HG03460 (cell line): ENCODE data around the gene TM9SF3.

Source experiments
- ATAC-seq: cut with Tn5 transposase; IDR thresholded peaks from one replicate; pipeline ENCODE4 v1.9.1; 2021; ENCODE audit not compliant: unreplicated experiment

The TM9SF3 gene

DNA sequence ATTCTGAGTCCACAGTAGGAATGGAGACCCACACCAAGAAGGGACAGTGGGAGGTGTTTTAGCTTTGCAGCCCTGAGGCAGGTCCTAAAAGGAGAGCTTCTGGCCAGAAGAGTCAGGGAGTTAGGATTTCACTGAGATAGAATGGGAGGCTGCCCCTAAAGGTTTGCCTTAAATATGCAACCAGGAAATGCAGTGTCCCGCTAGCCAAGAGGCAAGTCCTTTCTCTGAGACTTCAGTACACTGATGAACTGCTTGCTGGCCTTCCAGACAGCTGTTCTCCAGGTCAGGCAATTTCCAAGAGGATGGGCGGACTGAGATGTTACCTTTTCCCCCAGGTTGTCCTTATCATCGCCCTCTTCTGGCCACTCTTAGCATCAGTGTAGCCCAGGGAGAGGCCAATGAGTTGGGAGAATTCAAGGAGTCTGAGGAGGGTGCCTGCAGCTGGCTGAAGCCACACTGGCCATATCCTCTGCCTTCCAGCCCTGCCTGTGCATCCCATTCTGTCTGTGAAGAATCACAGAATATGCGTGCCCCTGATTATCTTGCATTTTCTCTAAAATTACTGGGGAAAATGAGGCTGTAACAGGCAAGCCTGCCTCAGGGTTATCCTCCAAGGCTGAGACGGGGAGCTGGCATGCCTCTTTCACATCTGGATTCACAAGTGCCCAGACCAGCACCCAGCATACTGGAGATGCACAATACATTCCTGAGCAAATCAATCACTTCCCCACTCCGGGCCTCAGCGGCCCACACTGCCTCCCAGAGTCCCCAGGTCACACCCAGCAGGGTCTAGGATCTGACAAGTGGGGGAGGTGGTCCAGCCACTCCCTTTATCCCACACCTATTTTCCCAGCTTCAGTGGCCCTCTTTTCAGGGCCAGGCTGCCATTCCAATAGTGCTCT, 75.5 kb downstream of the TM9SF3 start:
- no peak for ATAC-seq

DNA sequence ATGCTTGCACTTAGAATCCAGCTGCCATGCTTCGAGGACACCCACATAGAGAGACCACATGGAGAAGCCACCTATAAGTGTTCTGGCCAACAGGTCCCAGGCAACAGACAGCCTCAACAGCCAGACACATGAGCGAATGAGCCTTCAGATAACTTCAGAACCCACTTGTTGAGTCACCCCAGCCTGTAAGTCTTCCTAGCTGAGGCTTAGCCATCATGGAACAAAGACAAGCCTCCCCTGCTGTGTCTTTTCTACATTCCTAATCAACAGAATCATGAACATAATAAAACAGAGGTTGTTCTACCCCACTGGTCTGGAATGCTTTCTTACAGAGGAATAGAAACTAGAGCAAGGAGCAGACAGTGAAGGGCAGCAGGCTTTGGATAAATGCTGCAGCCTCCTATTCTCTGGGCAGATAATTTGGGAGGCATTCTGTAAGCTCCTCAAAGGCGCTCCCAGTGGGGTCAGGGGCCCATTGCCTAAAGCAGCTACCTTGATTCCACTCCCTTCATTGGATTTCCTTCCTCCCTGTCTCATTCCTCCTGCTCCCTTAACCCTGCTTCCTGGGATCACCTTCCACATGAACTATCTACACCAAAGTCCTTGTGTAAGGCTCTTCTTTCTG, 77.7 kb downstream of the TM9SF3 start:
- ATAC-seq: no peak

DNA sequence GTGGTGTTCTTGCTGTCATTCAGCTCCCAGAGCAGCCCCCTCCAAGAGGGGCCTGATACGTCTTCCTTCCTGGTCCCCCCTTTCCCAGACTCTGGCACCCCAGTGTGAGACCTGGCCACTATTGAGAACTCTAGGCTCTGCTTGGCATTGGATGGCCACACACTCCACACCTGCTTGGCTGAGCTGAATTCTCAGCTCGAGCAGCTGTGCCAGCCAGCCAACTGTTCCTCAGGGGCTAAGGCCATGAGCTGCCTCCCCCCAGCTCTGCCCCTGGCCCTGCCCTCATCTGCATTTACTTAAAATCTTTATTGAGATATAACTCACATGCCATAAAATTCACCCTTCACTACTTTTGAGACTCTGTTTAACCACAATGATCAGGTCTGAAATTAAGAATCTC, 79.8 kb downstream of the TM9SF3 start:
- ATAC-seq: no peak

DNA sequence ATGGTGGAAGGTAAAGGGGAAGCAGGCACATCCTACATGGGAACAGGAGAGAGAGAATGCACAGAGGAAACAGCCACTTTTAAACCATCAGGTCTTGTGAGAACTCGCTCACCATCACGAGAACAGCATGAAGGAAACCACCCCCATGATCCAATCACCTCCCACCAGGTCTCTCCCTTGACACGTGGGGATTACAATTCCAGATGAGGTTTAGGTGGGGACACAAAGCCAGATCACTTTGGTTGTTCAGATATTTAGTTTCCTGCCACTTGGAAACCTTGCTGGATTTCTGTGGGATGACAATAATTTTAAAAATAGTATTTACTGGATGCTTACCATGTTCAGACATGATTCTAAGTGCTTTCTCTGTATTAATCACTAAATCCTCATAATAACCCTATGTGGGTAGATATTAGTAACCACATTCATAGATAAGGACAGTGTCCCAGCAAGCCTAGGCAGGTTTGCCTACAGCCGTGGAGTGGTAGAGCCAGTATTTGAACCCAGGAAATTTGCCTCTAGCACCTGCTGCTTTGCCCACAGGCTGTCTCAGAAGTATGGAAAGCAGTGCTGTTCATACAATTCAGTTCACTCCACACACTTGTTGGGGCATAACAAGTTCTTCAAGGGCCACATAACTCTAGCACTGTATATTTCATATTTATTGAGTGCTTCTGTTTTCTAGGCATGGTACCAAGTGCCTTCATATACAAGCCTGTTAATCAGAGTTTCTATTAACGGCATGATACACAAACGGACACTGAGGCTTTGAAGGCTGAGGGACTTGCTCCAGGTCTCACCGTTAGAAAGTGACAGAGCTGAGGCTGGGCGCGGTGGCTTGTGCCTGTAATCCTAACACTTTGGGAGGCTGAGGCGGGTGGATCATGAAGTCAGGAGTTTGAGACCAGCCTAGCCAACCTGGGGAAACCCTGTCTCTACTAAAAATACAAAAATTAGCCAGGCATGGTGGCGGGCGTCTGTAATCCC, 81.4 kb downstream of the TM9SF3 start:
- no peak for ATAC-seq

DNA sequence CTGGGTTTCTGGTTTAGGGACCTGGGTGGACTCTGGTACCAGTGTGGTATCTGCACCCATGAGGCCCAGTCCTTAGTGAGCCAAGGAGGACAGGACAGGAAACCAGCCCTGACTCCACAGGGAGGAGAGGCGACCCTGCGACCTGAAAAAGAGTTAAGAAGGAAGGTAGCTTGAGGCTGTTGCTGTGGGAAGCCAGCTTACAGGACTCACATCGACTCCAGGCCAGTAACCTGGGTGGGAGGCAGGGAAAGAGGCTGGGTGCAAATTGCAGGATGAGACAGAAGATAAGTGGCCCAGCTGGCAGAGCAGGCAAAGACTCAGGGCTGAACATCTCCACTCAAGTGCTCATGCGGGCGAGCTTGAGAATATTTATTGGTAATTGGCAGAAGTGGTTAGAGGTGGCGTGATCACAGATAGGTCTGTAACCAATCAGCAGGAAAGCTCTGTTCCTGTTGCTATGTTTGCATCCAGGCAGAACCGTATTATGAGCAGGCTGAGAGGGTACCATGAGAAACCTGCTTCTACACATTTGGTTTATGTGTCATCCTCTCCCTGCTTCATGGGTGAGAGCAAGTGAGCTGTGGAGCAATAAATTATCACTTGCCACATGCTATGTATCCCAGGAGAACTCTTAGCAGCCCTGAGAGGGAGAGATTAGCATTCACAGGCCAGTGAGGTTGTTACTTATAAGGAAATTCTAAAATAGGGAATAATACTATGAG, 84.1 kb downstream of the TM9SF3 start:
- no peak for ATAC-seq

DNA sequence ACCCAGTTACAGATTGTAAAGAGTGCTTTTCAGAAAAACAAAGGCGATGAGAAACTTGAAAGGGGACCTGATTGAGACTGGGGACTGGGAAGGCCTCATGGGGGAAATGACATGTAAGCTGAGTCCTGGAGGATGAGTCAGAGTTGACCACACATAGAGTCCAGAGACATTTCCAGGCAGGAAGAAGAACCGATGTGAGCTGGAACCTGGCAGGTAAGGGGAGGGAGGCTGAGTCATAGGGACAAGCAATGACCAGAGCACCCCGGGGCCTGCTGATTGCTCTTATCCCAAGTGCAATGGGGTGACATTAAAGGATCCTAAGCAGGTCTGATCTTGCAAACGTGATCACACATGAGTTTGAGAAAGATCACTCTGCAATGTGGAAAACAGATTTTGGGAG, 84.8 kb downstream of the TM9SF3 start:
- no peak for ATAC-seq

DNA sequence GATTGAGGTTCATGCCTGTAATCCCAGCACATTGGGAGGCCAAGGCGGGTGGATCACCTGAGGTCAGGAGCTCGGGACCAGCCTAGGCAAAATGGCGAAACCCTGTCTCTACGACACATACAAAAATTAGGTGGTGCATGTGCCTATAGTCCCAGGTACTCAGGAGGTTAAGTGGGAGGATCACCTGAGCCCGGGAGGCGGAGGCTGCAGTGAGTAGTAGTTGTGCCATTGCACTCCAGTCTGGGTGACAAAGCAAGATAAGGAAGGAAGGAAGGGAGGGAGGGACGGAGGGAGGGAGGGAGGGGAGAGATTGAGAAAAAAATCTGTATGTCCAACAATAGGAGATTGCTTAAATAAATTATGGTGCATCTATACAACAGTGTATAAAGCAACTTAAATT, 86.3 kb downstream of the TM9SF3 start:
- no peak for ATAC-seq

DNA sequence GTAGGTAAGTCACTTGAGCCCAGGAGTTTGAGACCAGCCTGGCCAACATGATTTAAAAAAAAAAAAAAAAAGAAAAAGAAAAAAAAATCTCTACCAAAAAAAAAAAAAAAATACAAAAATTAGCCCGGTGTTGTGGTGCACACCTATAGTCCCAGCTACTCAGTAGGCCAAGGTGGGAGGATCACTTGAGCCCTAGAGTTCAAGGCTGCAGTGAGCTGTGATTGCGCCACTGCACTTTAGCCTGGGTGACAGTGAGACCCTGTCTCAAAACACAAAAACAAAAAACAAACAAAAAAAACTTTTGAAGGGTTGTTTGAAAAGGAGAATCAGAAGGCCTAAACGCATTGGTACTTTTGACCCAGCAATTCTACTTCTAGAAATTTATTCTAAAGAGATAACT, 86.8 kb downstream of the TM9SF3 start:
- ATAC-seq: no peak

DNA sequence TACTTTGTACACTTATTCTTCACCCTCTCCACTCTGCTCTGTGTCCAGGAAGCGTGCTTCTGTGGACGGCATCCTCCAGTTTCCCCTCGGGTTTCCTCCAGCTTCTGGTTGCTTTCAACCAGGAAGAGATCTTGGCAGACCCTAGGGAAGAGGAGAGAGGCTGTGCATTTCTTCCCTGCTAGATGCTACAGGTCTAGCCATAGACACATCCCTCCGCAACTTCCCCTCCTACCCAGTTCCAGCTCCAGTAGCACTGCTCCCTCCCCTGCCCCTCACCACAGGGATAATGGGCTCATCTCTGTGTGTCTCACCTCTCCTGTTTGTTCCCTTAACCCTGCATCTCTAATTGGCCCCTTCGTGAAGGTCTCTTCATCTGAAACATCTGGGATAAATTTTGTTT, 89.4 kb downstream of the TM9SF3 start:
- ATAC-seq: no peak

DNA sequence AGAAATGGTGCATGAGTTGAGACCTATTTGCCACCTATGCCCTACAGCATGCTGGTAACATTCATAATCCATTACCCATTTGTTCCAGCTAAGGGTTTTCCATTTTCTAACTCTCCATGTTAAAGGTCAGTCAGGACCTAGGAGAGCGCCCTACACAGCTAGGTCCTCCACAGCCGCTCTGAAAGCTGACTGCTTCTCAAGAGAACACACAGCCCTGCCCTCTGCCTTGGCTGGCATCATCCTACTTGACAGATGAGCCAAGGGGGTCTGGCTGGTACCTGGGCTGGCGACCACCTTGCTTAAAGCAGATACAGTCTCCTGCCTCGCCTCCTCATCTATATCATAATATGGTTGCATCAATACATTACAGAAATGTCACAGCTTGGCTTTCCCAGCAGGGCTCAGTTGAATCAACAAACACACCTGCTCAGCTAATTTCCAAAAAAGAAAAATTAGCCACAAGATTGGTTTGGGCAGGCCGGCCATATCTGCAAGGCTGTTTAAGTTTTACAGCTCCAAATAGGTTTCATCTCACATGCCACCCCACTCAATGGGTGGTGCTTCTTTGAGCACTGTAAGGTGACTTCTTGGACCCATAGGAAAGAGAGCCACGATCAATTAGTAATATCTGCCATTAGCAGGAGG, 90.4 kb downstream of the TM9SF3 start:
- ATAC-seq: no peak

DNA sequence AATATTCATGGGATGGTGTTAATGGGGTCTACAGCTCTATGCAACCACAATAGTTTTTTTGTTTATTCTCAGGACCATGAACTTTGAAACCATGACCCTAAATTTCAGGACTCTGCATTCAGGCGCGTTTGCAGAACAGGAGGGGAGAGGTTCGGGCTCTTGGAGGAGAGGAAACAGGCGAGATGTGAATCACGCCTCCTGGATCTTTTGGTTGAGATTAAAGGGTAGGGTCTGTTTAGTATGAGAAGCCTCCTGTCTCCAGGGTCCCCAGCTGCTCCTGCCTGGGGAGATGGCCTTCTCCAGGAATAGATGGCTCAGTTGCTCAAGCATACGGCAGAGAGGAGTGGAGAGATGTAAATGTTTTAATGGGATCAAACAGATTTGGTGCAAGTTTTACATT, 91.3 kb downstream of the TM9SF3 start:
- no peak for ATAC-seq

DNA sequence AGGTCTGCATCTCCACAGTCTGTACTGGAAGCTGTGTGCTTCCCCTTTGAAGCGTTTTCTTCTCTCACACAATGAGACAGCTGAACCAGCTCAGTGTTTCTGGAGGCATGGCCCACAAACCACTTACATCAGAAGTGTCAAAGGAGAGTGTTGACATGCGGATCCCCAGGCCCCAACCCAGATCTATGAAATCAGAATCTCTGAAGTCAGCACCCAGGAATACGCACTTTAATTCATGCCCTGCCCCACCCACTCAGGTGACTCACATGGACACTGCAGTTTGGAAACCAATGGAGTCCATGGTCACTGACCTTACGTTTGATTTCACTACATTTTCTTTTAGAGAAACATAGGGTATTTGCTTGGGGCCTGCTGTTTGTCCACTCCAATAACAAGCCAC, 92.1 kb downstream of the TM9SF3 start:
- ATAC-seq: no peak

DNA sequence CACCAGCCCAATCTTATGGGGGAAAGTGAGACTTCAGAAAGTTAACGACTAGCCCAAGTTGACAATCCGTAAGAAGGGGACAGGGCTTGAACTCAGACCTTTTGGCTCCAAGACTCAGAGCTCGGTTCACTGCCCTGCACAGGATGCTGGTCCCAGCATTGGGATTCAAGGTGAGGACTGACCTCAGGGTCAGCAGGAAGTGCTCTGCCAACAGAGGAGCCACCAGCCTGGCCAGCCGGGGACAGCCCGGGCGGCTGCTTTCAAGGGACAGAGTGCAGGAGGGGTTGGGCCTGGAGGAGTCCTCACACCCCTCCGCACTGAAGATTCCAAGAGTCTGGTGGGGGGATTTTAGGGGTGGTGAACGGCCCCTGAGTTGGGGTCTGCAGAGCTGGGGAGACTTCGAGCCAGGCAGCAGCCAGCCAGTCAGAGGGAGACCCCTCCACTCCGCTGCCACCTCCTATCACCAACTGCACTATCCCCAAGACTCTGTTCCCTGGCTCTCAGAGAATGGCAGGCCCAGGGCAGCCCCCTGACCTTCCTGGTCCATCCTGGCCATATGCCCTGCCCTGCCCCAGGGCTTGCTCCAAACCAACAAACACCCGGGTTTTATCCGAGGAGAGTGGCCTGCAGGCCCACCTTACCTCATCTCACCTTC, 92.8 kb downstream of the TM9SF3 start:
- no peak for ATAC-seq

DNA sequence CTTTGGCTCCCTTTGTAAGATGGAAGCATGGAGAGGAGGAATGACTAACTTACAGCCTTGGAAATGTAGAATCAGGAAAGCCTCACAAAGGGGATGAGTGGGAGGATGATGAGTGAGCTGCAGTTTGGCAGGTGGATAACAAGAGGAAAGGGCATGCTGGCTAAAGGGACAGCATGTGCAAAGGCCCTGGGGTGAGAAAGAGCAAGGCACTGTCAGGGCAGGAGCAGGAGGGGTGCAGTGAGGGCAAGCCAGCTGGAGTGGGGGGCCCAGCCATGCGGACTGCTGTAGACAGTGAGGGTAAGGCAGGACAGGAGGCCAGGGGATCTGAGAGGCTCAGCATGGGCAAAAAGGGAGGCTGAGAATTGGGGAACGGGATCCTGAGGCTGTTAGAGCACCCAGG, 93.6 kb downstream of the TM9SF3 start:
- ATAC-seq: no peak

DNA sequence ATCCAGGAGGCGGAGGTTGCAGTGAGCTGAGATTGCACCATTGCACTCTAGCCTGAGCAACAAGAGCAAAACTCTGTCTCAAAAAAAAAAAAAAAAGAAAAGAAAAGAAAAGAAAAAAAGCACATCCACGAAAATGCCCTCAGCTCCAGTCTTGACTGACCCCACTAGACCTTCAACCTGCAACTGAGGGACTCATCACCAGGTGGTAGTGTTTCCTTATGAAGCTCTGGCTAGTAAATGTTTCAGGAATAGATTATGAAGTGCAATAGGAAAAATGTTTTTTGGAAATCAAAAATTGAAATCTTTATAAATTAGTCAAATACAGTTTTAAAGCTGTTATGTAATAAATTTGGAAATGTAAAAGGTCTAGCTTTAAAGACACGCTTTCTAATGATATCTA, 95.5 kb downstream of the TM9SF3 start:
- no peak for ATAC-seq

DNA sequence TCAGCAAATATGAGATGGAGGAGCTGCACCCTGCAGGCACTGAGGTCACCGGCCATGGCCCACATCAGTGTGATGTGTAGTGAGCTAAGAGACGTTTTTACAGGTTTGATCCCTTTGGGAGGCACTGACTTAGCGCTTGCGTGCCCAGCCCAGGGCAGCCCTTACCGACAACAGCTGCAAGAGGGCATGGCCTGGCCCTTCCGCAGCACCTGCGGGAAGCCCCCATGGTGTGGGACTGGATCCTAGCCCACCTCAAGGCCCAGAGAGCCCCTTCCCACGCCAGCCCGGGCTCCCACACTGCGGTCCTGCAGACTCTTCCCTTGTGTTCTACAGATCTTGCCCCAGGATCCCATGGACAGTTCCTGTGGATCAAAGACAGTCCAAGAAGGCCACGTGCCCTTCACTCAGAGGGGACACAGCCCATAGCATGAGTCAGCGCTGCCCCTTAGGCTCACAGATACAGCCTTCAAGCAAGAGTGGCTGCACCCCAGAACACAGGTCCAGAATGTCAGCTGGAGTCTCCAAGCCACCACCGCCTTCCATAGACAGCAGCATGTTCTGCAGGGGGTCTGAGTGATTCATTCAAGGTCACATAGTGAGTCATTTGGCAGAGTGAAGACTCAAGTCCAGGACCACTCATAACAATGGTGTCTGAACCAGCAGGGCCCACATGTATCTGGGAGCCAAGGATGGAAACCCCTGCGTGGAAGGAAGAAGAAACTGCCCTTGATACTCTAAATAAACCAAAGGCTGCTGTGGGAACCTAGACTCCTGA, 98.5 kb downstream of the TM9SF3 start:
- ATAC-seq: no peak

DNA sequence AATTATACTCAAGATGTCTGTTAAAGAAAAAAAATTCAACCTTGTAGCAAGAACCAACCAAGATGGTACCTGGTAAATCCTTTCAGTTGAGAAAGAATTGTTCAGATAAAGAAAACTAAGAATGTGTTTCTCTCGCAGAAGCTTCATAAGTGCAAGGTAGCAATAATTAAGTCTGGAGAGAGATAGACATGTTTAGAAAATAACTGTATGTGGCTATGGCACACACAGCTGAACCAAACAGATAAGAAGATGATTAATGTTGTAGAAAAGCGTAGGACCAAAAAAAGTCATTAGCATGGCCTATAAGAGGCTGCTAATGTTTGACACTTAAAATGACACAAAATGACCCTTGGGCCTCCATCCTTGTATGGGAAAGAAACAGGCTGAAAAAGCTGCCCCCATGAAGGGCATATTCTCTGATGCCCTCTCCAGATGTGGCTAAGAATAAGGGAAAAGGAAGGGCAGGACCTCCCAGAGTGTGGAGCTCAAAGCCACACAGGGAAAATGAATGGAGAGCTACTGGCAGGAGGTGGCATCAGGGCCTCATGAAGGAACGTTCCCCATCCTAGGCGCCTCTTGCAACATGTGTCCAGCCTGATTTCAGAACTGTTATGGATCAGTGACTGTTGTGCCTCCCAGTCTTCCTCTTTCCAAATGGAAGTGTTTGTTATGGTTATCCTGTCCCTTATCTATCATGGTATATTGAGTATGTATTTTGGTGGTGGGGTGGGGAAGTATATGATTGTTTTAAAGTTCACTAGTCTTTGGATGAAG, 103.8 kb downstream of the TM9SF3 start:
- no peak for ATAC-seq

DNA sequence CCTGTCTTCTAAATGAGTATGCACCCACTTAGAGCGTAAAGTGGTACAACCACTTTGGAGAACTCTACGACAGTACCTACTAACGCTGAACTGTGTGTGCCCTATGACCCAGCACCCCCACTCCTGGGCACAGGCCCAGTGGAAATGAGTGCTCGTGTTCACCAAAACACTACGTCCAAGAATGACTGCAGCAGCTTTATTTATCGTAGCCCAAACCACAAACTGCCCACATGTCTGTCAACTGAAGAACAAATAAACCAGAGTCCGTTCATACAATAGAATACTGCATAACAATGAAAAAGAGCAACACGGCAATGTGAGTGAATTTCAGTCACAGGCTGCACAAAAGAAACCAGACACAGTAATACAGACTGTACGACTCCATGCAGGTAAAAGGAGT, 108.5 kb downstream of the TM9SF3 start:
- ATAC-seq: no peak
